Glomerular endothelial cell (primary cell): ENCODE data around the gene TXNRD3. TPM values are rescaled to one million over a fixed set of nuclear protein-coding genes. Genes with fewer than 3 reads are reported as not detected.

ENCODE experiments used
- DNase-seq: peaks from one replicate; pipeline ENCODE4 v3.0.0-alpha.2; 2011; ENCODE audit warnings: low read depth, low spot score; ENCODE audit errors: extremely low read depth
- total RNA-seq: library from RNA; depleted of rRNA; stranded (reverse); fragments of >200 nt; gene quantifications from 2 replicates; pipeline ENCODE4 v1.2.3, GENCODE V29; 2015

Gene TXNRD3
- 5.4 and 5.6 TPM in 2 replicates for total RNA-seq

GRCh38 chr3:126654571-126655383, at the start of gene TXNRD3:
TXNRD3 (minus strand) TSS chr3:126655124.
- DNase-seq = no peak

- peak; percentile 71 for DNase-seq
Measured at GRCh38 chr3:126703512-126704493, 48.9 kb upstream of the TXNRD3 start, which contains the start of gene CHCHD6. CHCHD6 (plus strand) TSS chr3:126704240; CDS start chr3:126704313, 73 bp downstream.

- DNase-seq = no peak
Measured at GRCh38 chr3:126699011-126699410, 44.1 kb upstream of the TXNRD3 start.

GRCh38 chr3:126696701-126697267, 41.9 kb upstream of the TXNRD3 start:
- no peak for DNase-seq

- no peak for DNase-seq
Measured at GRCh38 chr3:126693921-126694320, 39.0 kb upstream of the TXNRD3 start.

- no peak for DNase-seq
Measured at GRCh38 chr3:126692858-126693257, 37.9 kb upstream of the TXNRD3 start.

GRCh38 chr3:126691765-126692164, 36.8 kb upstream of the TXNRD3 start:
- no peak for DNase-seq

- DNase-seq = no peak
Measured at GRCh38 chr3:126685493-126685892, 30.6 kb upstream of the TXNRD3 start.

- no peak for DNase-seq
Measured at GRCh38 chr3:126685021-126685420, 30.1 kb upstream of the TXNRD3 start.

GRCh38 chr3:126684218-126684751, 29.4 kb upstream of the TXNRD3 start:
- DNase-seq = no peak

- DNase-seq = no peak
Measured at GRCh38 chr3:126683069-126683468, 28.1 kb upstream of the TXNRD3 start.

GRCh38 chr3:126682009-126682408, 27.1 kb upstream of the TXNRD3 start:
- DNase-seq = no peak

GRCh38 chr3:126680667-126681055, 25.7 kb upstream of the TXNRD3 start:
- no peak for DNase-seq

- DNase-seq = no peak
Measured at GRCh38 chr3:126679831-126680666, 25.1 kb upstream of the TXNRD3 start.

- peak; percentile 22 for DNase-seq
Measured at GRCh38 chr3:126679318-126679751, 24.4 kb upstream of the TXNRD3 start.

- no peak for DNase-seq
Measured at GRCh38 chr3:126678693-126679317, 23.9 kb upstream of the TXNRD3 start.

GRCh38 chr3:126677862-126678503, 23.1 kb upstream of the TXNRD3 start:
- no peak for DNase-seq

- DNase-seq = no peak
Measured at GRCh38 chr3:126676919-126677705, 22.2 kb upstream of the TXNRD3 start.
